Activated T-cell treated with anti-CD3 and anti-CD28 coated beads for 24 hours (primary cell): ENCODE results near the gene ILDR2.

Experiments used
- DNase-seq: peaks from one replicate; pipeline ENCODE4 v3.0.0-alpha.2; 2020; ENCODE audit warnings: low read depth

The ILDR2 gene

GRCh38 chr1:166971252-166971651 is 4.1 kb downstream of the ILDR2 start:
- DNase-seq = no peak

- no peak for DNase-seq
Observed at GRCh38 chr1:166969074-166969677, 6.2 kb downstream of the ILDR2 start.

- DNase-seq = no peak
Observed at GRCh38 chr1:166960858-166961474, 14.4 kb downstream of the ILDR2 start.

- no peak for DNase-seq
Observed at GRCh38 chr1:166956872-166957271, 18.5 kb downstream of the ILDR2 start.

- DNase-seq = no peak
Observed at GRCh38 chr1:166956057-166956850, 19.1 kb downstream of the ILDR2 start.

GRCh38 chr1:166953491-166953890 is 21.8 kb downstream of the ILDR2 start:
- no peak for DNase-seq

GRCh38 chr1:166952002-166952746 is 23.2 kb downstream of the ILDR2 start:
- no peak for DNase-seq

- DNase-seq = no peak
Observed at GRCh38 chr1:166951050-166951449, 24.3 kb downstream of the ILDR2 start.

- DNase-seq = no peak
Observed at GRCh38 chr1:166950156-166950555, 25.2 kb downstream of the ILDR2 start.

- no peak for DNase-seq
Observed at GRCh38 chr1:166948856-166949350, 26.4 kb downstream of the ILDR2 start.

GRCh38 chr1:166947398-166948043 is 27.8 kb downstream of the ILDR2 start:
- no peak for DNase-seq

- no peak for DNase-seq
Observed at GRCh38 chr1:166944186-166944967, 31.0 kb downstream of the ILDR2 start.

GRCh38 chr1:166939741-166940375 is 35.5 kb downstream of the ILDR2 start:
- DNase-seq = no peak

GRCh38 chr1:166937962-166938361 is 37.4 kb downstream of the ILDR2 start:
- no peak for DNase-seq

- DNase-seq = no peak
Observed at GRCh38 chr1:166937329-166937728, 38.0 kb downstream of the ILDR2 start.

- no peak for DNase-seq
Observed at GRCh38 chr1:166933633-166934032, 41.7 kb downstream of the ILDR2 start.

GRCh38 chr1:166933140-166933539 is 42.2 kb downstream of the ILDR2 start:
- DNase-seq = no peak

GRCh38 chr1:166929911-166930310 is 45.4 kb downstream of the ILDR2 start:
- DNase-seq = no peak

- no peak for DNase-seq
Observed at GRCh38 chr1:166927701-166928100, 47.6 kb downstream of the ILDR2 start.

GRCh38 chr1:166925810-166926478 is 49.4 kb downstream of the ILDR2 start:
- no peak for DNase-seq
